Loucy (cell line): ENCODE data around the gene PNLIPRP2.

Experiments used
- H2AFZ ChIP-seq: fragments of 200-600 bp; sonication (generic); 2 replicates; pipeline ENCODE4 v1.6.0; 2016; ENCODE audit warnings: antibody characterized with exemption, mild to moderate bottlenecking, low read length, moderate library complexity
- H3F3A ChIP-seq: fragments of 200-600 bp; 2 replicates; pipeline ENCODE4 v1.6.0; 2016; ENCODE audit warnings: antibody characterized with exemption, low read depth, mild to moderate bottlenecking
- H3K27me3 ChIP-seq: fragments of 200-600 bp; sonication (generic); 2 replicates; pipeline ENCODE4 v1.6.1; 2014; ENCODE audit warnings: low read length, mild to moderate bottlenecking; ENCODE audit not compliant: insufficient read depth, poor library complexity, severe bottlenecking
- H3K36me3 ChIP-seq: fragments of 200-600 bp; sonication (generic); 2 replicates; pipeline ENCODE4 v1.6.1; 2016; ENCODE audit warnings: low read length; ENCODE audit not compliant: insufficient read depth
- H3K4me1 ChIP-seq: fragments of 200-600 bp; sonication (generic); 2 replicates; pipeline ENCODE4 v1.5.1; 2014; ENCODE audit warnings: low read length, mild to moderate bottlenecking; ENCODE audit not compliant: insufficient read depth, poor library complexity, severe bottlenecking
- H3K4me2 ChIP-seq: fragments of 200-600 bp; sonication (generic); 2 replicates; pipeline ENCODE4 v1.6.0; 2014; ENCODE audit warnings: antibody characterized with exemption, low read length, low read depth, mild to moderate bottlenecking; ENCODE audit not compliant: poor library complexity, severe bottlenecking
- H3K4me3 ChIP-seq: fragments of 200-600 bp; sonication (generic); 2 replicates; pipeline ENCODE4 v1.5.1; 2014; ENCODE audit warnings: low read length, mild to moderate bottlenecking, mixed read lengths; ENCODE audit not compliant: poor library complexity, severe bottlenecking
- H3K79me2 ChIP-seq: fragments of 200-600 bp; sonication (generic); 2 replicates; pipeline ENCODE4 v1.6.1; 2014; ENCODE audit warnings: low read length; ENCODE audit not compliant: insufficient read depth
- H3K9ac ChIP-seq: fragments of 200-600 bp; sonication (generic); 2 replicates; pipeline ENCODE4 v1.6.0; 2014; ENCODE audit warnings: mild to moderate bottlenecking, low read depth, low read length, moderate library complexity; ENCODE audit not compliant: poor library complexity, severe bottlenecking
- H3K9me2 ChIP-seq: fragments of 200-600 bp; sonication (generic); replicated peaks from 2 replicates; pipeline ENCODE4 v1.6.1; 2016; ENCODE audit warnings: low read depth, low read length, mixed read lengths
- H3K9me3 ChIP-seq: fragments of 200-600 bp; sonication (generic); 2 replicates; pipeline ENCODE4 v1.6.1; 2014; ENCODE audit warnings: mild to moderate bottlenecking, antibody characterized with exemption, low read length, low read depth; ENCODE audit not compliant: insufficient read depth
- H4K20me1 ChIP-seq: fragments of 200-600 bp; sonication (generic); 2 replicates; pipeline ENCODE4 v1.6.0; 2014; ENCODE audit warnings: antibody characterized with exemption, low read length, mild to moderate bottlenecking; ENCODE audit not compliant: insufficient read depth, poor library complexity, severe bottlenecking
- EZH2phosphoT487 ChIP-seq: fragments of 200-600 bp; IDR thresholded peaks from 2 replicates; pipeline ENCODE4 v1.6.1; 2018; ENCODE audit warnings: antibody characterized with exemption, mild to moderate bottlenecking, moderate library complexity, borderline replicate concordance
- TF ChIP-seq, protein P1 (sequence below): fragments of 200-600 bp; sonication (generic); conservative IDR thresholded peaks from 2 replicates; pipeline ENCODE4 v1.5.1; 2014; ENCODE audit warnings: mild to moderate bottlenecking, antibody characterized with exemption, low read length

The PNLIPRP2 gene

GRCh38 chr10:116667484-116667883 lies 46.7 kb downstream of the PNLIPRP2 start:
- Histone ChIP-seq H3K9ac (no peak overlapping the region), H3K4me2 (no peak overlapping the region), H3K79me2 (no peaks in the 10 kb centered on the region), H3K4me3 (no peak overlapping the region), H3K4me1 (no peaks in the 10 kb centered on the region), H3F3A (no peaks in the 10 kb centered on the region), H3K36me3 (no peaks in the 10 kb centered on the region), H3K9me2 (no peaks in the 10 kb centered on the region), H3K9me3 (no peaks in the 10 kb centered on the region), H3K27me3 (no peaks in the 10 kb centered on the region), H2AFZ (no peak overlapping the region), H4K20me1 (no peaks in the 10 kb centered on the region)
- TF ChIP-seq, protein P1, sequence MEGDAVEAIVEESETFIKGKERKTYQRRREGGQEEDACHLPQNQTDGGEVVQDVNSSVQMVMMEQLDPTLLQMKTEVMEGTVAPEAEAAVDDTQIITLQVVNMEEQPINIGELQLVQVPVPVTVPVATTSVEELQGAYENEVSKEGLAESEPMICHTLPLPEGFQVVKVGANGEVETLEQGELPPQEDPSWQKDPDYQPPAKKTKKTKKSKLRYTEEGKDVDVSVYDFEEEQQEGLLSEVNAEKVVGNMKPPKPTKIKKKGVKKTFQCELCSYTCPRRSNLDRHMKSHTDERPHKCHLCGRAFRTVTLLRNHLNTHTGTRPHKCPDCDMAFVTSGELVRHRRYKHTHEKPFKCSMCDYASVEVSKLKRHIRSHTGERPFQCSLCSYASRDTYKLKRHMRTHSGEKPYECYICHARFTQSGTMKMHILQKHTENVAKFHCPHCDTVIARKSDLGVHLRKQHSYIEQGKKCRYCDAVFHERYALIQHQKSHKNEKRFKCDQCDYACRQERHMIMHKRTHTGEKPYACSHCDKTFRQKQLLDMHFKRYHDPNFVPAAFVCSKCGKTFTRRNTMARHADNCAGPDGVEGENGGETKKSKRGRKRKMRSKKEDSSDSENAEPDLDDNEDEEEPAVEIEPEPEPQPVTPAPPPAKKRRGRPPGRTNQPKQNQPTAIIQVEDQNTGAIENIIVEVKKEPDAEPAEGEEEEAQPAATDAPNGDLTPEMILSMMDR = no peak
- TF ChIP-seq EZH2phosphoT487 = no peak

DNA sequence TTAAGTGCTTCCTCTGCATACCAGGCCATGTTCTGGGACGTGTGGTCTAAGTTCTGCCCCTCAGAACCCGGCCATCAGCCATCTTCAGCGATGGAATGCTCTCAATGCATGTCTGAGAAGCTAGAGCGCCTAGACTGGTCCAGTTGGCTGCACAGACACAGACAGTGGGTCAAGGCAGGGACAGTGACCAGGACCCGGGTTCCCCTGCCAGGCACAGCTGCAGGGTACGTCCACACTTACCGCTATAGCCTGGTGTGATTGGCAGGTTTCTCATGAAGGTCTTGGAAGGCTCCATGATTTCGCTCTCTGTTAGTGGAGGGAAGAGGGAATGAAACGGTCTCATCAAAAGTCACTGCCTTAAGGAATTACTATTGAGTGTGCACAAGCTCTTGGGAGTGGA lies 47.3 kb downstream of the PNLIPRP2 start:
- TF ChIP-seq, protein P1 = no peak
- TF ChIP-seq EZH2phosphoT487 = no peak
- no peaks in the 10 kb centered on the region for H3K79me2 ChIP-seq
- H3K4me3 ChIP-seq = no peak overlapping the region

GRCh38 chr10:116668446-116668845 lies 47.7 kb downstream of the PNLIPRP2 start:
- no peaks in the 10 kb centered on the region for H3K79me2 ChIP-seq
- no peaks in the 10 kb centered on the region for H3K4me1 ChIP-seq
- H3K9ac ChIP-seq = no peak overlapping the region
- H3K9me2 ChIP-seq = no peaks in the 10 kb centered on the region
- no peak overlapping the region for H2AFZ ChIP-seq
- H3K4me2 ChIP-seq = no peak overlapping the region
- H4K20me1 ChIP-seq = no peaks in the 10 kb centered on the region
- no peak overlapping the region for H3K4me3 ChIP-seq
- H3F3A ChIP-seq = no peaks in the 10 kb centered on the region
- no peaks in the 10 kb centered on the region for H3K9me3 ChIP-seq
- H3K27me3 ChIP-seq = no peaks in the 10 kb centered on the region
- no peaks in the 10 kb centered on the region for H3K36me3 ChIP-seq
- TF ChIP-seq, protein P1 = no peak
- TF ChIP-seq EZH2phosphoT487 = no peak

More for the DNA sequence above, 47.3 kb downstream of the PNLIPRP2 start:
- Histone ChIP-seq H3K9me3 (no peaks in the 10 kb centered on the region), H3K4me2 (no peak overlapping the region), H3K4me1 (no peaks in the 10 kb centered on the region), H3K36me3 (no peaks in the 10 kb centered on the region), H4K20me1 (no peaks in the 10 kb centered on the region), H3F3A (no peaks in the 10 kb centered on the region), H3K9me2 (no peaks in the 10 kb centered on the region), H3K27me3 (no peaks in the 10 kb centered on the region), H3K9ac (no peak overlapping the region), H2AFZ (no peak overlapping the region)
